ENCODE data around the gene ALG1.
"Not testable (repeated sequence)": the region's sequence is repeated elsewhere in the genome, so short reads cannot be mapped to it uniquely, and the experiment has no call there.

ALG1 gene

GRCh38 chr16:5045499-5046115 lies 26.0 kb upstream of the ALG1 start:
- DNase-seq = no peak

- DNase-seq = no peak
These were observed 24.7 kb upstream of the ALG1 start for GRCh38 chr16:5046914-5047313.

GRCh38 chr16:5054876-5055865 lies 16.5 kb upstream of the ALG1 start:
- no peak for DNase-seq

GRCh38 chr16:5056352-5056751 lies 15.3 kb upstream of the ALG1 start:
- no peak for DNase-seq

- DNase-seq = no peak
These were observed 13.2 kb upstream of the ALG1 start for GRCh38 chr16:5058476-5058875.

GRCh38 chr16:5059386-5060072 lies 12.1 kb upstream of the ALG1 start:
- no peak for DNase-seq

GRCh38 chr16:5060073-5060641 lies 11.5 kb upstream of the ALG1 start:
- DNase-seq = no peak

- DNase-seq = no peak
These were observed 9.6 kb upstream of the ALG1 start for GRCh38 chr16:5062051-5062450.

- no peak for DNase-seq
These were observed 8.6 kb upstream of the ALG1 start for GRCh38 chr16:5062790-5063765.

GRCh38 chr16:5064915-5065314 lies 6.7 kb upstream of the ALG1 start:
- DNase-seq = no peak

GRCh38 chr16:5065326-5065725 lies 6.3 kb upstream of the ALG1 start:
- no peak for DNase-seq

- DNase-seq = no peak
These were observed 5.8 kb upstream of the ALG1 start, which contains the start of gene C16orf89 for GRCh38 chr16:5065813-5066212. Gene C16orf89, minus strand, starts transcription at chr16:5065956. Its CDS starts 48 bp downstream, at chr16:5065908.

GRCh38 chr16:5066511-5066910 lies 5.1 kb upstream of the ALG1 start:
- DNase-seq = no peak

- no peak for DNase-seq
These were observed 2.6 kb upstream of the ALG1 start for GRCh38 chr16:5069048-5069447.

- no peak for DNase-seq
These were observed 1.8 kb upstream of the ALG1 start for GRCh38 chr16:5069854-5070253.

GRCh38 chr16:5070431-5071186 lies 1.0 kb upstream of the ALG1 start:
- no peak for DNase-seq

- no peak for DNase-seq
These were observed 332 bp upstream of the ALG1 start for GRCh38 chr16:5071341-5071680.

- no peak for DNase-seq
These were observed 963 bp downstream of the ALG1 start for GRCh38 chr16:5072334-5073278.

GRCh38 chr16:5073279-5073629 lies 1.6 kb downstream of the ALG1 start:
- DNase-seq = no peak

- not testable (repeated sequence) for DNase-seq
These were observed 2.1 kb downstream of the ALG1 start for GRCh38 chr16:5073771-5074170.

Measured in KG1 (cell line).